Kidney epithelial cell (primary cell): Measurements from ENCODE around the gene LRCH3. TPM values are rescaled to one million over a fixed set of nuclear protein-coding genes. Genes with fewer than 3 reads are reported as not detected.

Source experiments
- DNase-seq: peaks from one replicate; pipeline ENCODE4 v3.0.0-alpha.2; 2010; ENCODE audit warnings: low read depth
- H3K27me3 ChIP-seq: 2 replicates; pipeline ENCODE4 v1.6.0; 2011; ENCODE audit warnings: low read length; ENCODE audit not compliant: control insufficient read depth, insufficient read depth
- H3K36me3 ChIP-seq: 2 replicates; pipeline ENCODE4 v1.5.1; 2011; ENCODE audit warnings: low read length; ENCODE audit not compliant: control insufficient read depth, insufficient read depth
- H3K4me3 ChIP-seq: 2 replicates; pipeline ENCODE4 v1.5.1; 2011; ENCODE audit warnings: low read depth, mild to moderate bottlenecking, control low read depth, low read length
- total RNA-seq: library from RNA; depleted of rRNA; stranded (reverse); fragments of >200 nt; gene quantifications from 2 replicates; pipeline ENCODE4 v1.2.3, GENCODE V29; 2015
- TF ChIP-seq, protein P1 (sequence below): IDR thresholded peaks from 2 replicates; pipeline ENCODE4 v1.5.1; 2011; ENCODE audit warnings: mild to moderate bottlenecking, moderate library complexity, low read length, control low read depth, inconsistent platforms; ENCODE audit not compliant: insufficient read depth, poor library complexity, severe bottlenecking

LRCH3 gene
- total RNA-seq, 1 donor from 2014 or later = 22.8 TPM

DNA sequence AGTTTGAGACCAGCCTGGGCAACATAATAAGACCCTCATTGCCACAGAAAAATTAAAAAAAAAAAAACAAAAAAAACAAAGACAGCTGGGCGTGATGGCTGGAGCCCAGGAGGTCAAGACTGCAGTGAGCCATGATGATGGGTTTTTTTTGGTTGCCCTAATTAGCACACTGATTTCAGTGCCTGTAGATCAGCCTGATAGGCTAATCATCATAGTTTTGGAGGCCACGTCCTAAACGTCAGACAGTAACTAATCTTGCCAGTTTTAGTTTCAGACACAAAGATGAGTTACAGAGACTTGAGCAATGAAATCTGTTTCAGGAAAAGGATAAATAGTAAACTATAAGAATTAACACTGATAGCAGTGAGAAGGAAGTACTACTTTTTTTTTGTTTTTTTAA lies 55.4 kb downstream of the LRCH3 start:
- Histone ChIP-seq H3K27me3 (no peaks in the 10 kb centered on the region), H3K4me3 (no peak overlapping the region), H3K36me3 (peaks cover 1% of the 10 kb centered on the region)
- TF ChIP-seq, protein P1, sequence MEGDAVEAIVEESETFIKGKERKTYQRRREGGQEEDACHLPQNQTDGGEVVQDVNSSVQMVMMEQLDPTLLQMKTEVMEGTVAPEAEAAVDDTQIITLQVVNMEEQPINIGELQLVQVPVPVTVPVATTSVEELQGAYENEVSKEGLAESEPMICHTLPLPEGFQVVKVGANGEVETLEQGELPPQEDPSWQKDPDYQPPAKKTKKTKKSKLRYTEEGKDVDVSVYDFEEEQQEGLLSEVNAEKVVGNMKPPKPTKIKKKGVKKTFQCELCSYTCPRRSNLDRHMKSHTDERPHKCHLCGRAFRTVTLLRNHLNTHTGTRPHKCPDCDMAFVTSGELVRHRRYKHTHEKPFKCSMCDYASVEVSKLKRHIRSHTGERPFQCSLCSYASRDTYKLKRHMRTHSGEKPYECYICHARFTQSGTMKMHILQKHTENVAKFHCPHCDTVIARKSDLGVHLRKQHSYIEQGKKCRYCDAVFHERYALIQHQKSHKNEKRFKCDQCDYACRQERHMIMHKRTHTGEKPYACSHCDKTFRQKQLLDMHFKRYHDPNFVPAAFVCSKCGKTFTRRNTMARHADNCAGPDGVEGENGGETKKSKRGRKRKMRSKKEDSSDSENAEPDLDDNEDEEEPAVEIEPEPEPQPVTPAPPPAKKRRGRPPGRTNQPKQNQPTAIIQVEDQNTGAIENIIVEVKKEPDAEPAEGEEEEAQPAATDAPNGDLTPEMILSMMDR = no peak
- no peak for DNase-seq

DNA sequence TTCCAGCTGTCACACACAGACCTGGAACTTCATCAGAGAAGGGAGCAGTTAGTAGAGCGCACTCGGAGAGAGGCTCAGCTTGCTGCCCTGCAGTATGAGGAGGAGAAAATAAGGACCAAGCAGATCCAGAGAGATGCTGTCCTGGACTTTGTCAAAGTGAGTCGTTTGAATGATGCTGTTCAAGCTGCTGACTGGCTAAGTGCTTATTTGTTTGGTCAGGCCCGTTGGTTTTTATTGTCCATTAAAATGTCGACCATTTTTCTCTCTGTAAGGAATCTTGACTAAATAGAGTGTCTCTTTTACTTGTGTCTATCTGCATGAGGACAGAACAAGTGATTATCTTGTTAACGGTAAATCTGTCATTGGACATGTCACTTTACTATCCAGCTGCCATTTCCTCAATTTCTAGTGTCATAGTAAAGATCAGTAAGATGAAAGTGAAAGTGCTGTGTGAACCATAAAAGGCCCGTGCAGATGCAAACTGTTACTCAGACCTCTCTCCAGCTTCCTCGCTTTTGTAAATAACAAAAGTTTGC lies 56.9 kb downstream of the LRCH3 start:
- TF ChIP-seq, protein P1 = no peak
- DNase-seq = no peak

DNA sequence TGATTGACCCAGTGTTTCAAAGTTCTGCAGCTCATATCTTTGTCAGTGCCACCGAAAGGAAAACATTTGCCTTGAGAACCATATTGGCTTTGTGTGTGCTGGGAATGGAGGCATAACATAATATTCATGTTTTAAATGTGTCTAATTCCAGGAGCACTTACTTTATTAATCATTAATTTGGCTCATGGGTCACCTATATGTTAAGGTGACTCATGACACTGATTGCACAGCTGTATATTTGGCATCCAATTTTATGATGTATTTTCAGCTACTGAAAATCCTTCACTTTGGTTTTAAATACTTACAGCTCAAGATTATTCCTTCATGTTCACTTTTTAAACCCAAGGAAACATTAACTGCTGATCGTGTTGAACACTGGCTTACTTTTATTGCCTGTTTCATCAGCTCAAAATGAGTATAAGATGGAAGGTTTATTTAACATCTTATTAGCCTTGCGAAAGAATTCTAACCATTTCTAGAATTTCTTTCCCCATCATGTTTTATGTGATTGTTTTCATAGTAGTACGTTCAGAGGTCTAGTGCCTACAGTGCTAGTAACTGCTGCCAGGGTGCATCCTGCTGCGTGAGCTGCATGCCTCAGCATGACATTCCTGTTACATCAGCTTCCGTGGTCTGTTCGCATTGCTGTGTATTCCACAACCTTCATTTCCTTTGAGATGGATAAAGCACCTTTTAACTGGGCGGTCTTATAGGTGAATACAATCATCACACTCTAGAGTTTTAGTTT lies 63.7 kb downstream of the LRCH3 start:
- no peak overlapping the region for H3K4me3 ChIP-seq
- H3K36me3 ChIP-seq = no peaks in the 10 kb centered on the region
- TF ChIP-seq, protein P1 = no peak
- no peaks in the 10 kb centered on the region for H3K27me3 ChIP-seq
- DNase-seq = peak; percentile 83

More for the DNA sequence above, 56.9 kb downstream of the LRCH3 start:
- H3K27me3 ChIP-seq = no peaks in the 10 kb centered on the region
- H3K36me3 ChIP-seq = peaks cover 1% of the 10 kb centered on the region
- H3K4me3 ChIP-seq = no peak overlapping the region

DNA sequence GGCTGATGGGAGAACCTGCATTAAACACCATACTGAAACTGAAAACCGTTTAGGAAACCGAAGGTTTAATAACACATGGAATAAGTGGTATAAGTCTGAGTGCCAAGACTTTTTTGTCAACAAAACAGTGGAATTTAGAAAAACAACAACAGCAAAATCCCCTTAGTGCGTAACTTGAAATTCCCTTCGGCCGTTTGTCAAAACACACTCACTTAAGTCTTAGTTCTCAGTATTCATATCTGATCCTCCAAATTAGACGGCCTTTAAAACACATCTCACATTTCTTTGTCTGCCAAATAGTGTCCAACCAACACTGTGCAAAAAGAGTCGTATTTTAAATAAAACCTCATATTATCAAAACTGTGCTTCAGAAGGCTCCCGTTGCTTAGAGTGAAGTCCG lies 64.5 kb downstream of the LRCH3 start:
- DNase-seq = no peak
- Histone ChIP-seq H3K4me3 (no peak overlapping the region), H3K36me3 (no peaks in the 10 kb centered on the region), H3K27me3 (no peaks in the 10 kb centered on the region)
- TF ChIP-seq, protein P1 = no peak

DNA sequence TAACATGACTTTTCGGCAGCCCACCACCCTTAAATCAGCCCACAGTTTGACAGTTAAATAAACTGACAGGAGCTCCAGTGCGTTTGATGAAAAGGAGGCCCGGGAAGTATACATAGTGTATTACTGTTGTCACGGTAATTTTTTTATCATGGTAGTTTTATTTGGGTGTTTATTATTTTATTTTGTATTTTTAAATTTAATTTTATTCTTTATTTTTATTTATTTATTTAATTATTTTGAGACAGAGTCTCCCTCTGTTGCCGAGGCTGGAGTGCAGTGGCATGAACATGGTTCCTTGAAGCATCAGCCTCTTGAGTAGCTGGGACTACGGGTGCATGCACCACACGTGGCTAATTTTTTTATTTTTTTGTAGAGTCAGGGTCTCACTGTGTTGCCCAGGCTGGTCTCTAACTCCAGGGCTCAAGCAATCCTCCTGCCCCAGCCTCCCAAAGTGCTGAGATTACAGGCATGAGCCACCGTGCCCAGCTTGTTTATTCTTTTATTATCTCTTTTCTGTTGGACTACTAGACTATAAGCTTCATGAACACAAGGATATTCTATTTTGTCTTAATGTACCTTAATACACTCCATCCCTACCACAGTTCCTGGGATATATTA lies 65.3 kb downstream of the LRCH3 start:
- Histone ChIP-seq H3K4me3 (no peak overlapping the region), H3K27me3 (no peaks in the 10 kb centered on the region), H3K36me3 (no peaks in the 10 kb centered on the region)
- DNase-seq = no peak
- TF ChIP-seq, protein P1 = no peak
